Activated effector memory CD4-positive, alpha-beta T cell treated with anti-CD3 and anti-CD28 coated beads, Interleukin-2, amount 50 U/mL, for 16 hours (primary cell): Measurements from ENCODE around the gene ITGAD.

Source experiments
- DNase-seq: peaks from one replicate; pipeline ENCODE4 v3.0.0-alpha.2; 2020

Gene ITGAD

GRCh38 chr16:31393056-31393455, at the start of gene ITGAD:
Gene ITGAD, plus strand, starts transcription at chr16:31393335. Its CDS starts 26 bp downstream, at chr16:31393361.
- DNase-seq = no peak

- DNase-seq = peak; percentile 49
Measured at GRCh38 chr16:31344712-31345111, 48.4 kb upstream of the ITGAD start.

- DNase-seq = no peak
Measured at GRCh38 chr16:31347445-31347844, 45.7 kb upstream of the ITGAD start.

GRCh38 chr16:31348579-31348978, 44.6 kb upstream of the ITGAD start:
- no peak for DNase-seq

GRCh38 chr16:31350275-31351005, 42.7 kb upstream of the ITGAD start:
- DNase-seq = no peak

GRCh38 chr16:31351246-31351941, 41.7 kb upstream of the ITGAD start:
- peak; percentile 21 for DNase-seq

GRCh38 chr16:31351942-31352325, 41.2 kb upstream of the ITGAD start:
- peak; percentile 56 for DNase-seq

GRCh38 chr16:31352376-31353115, 40.6 kb upstream of the ITGAD start:
- DNase-seq = peak; percentile 57

- DNase-seq = peak; percentile 77
Measured at GRCh38 chr16:31354394-31355291, 38.5 kb upstream of the ITGAD start, which contains the start of gene ITGAX. Gene ITGAX, plus strand, starts transcription at chr16:31355176. Its CDS starts 79 bp downstream, at chr16:31355255.

- DNase-seq = peak; percentile 33
Measured at GRCh38 chr16:31355431-31356100, 37.6 kb upstream of the ITGAD start.

- DNase-seq = peak; percentile 58
Measured at GRCh38 chr16:31356566-31357323, 36.4 kb upstream of the ITGAD start.

- peak; percentile 42 for DNase-seq
Measured at GRCh38 chr16:31357324-31358109, 35.6 kb upstream of the ITGAD start.

GRCh38 chr16:31360251-31360650, 32.9 kb upstream of the ITGAD start:
- no peak for DNase-seq

- DNase-seq = no peak
Measured at GRCh38 chr16:31361201-31362110, 31.7 kb upstream of the ITGAD start.

GRCh38 chr16:31362476-31363405, 30.4 kb upstream of the ITGAD start:
- peak; percentile 53 for DNase-seq

- no peak for DNase-seq
Measured at GRCh38 chr16:31363721-31364120, 29.4 kb upstream of the ITGAD start.

- DNase-seq = no peak
Measured at GRCh38 chr16:31364421-31364820, 28.7 kb upstream of the ITGAD start.
